ENCODE results near the gene TOMM70.
A peak's percentile ranks its signal among the peaks of the same experiment; 100 is the strongest.

Gene TOMM70

GRCh38 chr3:100325827-100326226 is 75.1 kb downstream of the TOMM70 start:
- no peak for DNase-seq (ENCODE audit: low read depth)
- no peak overlapping the region for H3K4me3 ChIP-seq (ENCODE audit: low read length)
- no peak for TF ChIP-seq CTCF (conservative IDR thresholded peaks at IDR 0.05; ENCODE audit: low read length)

- no peak for TF ChIP-seq CTCF (conservative IDR thresholded peaks at IDR 0.05; ENCODE audit: low read length)
- no peak for DNase-seq (ENCODE audit: low read depth)
- H3K4me3 ChIP-seq (ENCODE audit: low read length), result no peak overlapping the region
These were observed 76.8 kb downstream of the TOMM70 start for GRCh38 chr3:100324044-100324443.

GRCh38 chr3:100319951-100320350 is 80.9 kb downstream of the TOMM70 start:
- H3K4me3 ChIP-seq (ENCODE audit: low read length), result no peak overlapping the region
- no peak for DNase-seq (ENCODE audit: low read depth)
- TF ChIP-seq CTCF (conservative IDR thresholded peaks at IDR 0.05; ENCODE audit: low read length), result no peak

GRCh38 chr3:100317912-100318311 is 83.0 kb downstream of the TOMM70 start:
- H3K4me3 ChIP-seq (ENCODE audit: low read length), result no peak overlapping the region
- no peak for TF ChIP-seq CTCF (conservative IDR thresholded peaks at IDR 0.05; ENCODE audit: low read length)
- DNase-seq (ENCODE audit: low read depth), result no peak

- peak; percentile 80 for TF ChIP-seq CTCF (conservative IDR thresholded peaks at IDR 0.05; ENCODE audit: low read length)
These were observed 84.2 kb downstream of the TOMM70 start for GRCh38 chr3:100316641-100317069.

More at GRCh38 chr3:100316641-100317069, 84.2 kb downstream of the TOMM70 start:
- H3K4me3 ChIP-seq (ENCODE audit: low read length), result no peak overlapping the region
- peak; percentile 73 for DNase-seq (ENCODE audit: low read depth)

Data from AG10803 (cell line).